DND-41 (cell line): Measurements from ENCODE around the gene SNCB.

Experiments used
- ATAC-seq: fragments of 200-7000 bp; cut with Tn5 transposase; 3 replicates; pipeline ENCODE4 v1.9.1; 2021; ENCODE audit warnings: low read depth; ENCODE audit not compliant: insufficient read depth
- DNase-seq: peaks from one replicate; pipeline ENCODE4 v3.0.0-alpha.2; 2020
- H2AFZ ChIP-seq: 2 replicates; pipeline ENCODE4 v1.6.0; 2012; ENCODE audit warnings: low read depth, low read length
- H3K27ac ChIP-seq: 2 replicates; pipeline ENCODE4 v1.5.1; 2012; ENCODE audit warnings: low read length, inconsistent platforms
- H3K27me3 ChIP-seq: fragments of 200-600 bp; sonication (generic); 2 replicates; pipeline ENCODE4 v1.6.0; 2012; ENCODE audit warnings: low read length, mild to moderate bottlenecking, inconsistent platforms; ENCODE audit not compliant: insufficient read depth, poor library complexity
- H3K36me3 ChIP-seq: 2 replicates; pipeline ENCODE4 v1.5.1; 2012; ENCODE audit warnings: low read length, inconsistent platforms; ENCODE audit not compliant: insufficient read depth
- H3K4me1 ChIP-seq: 2 replicates; pipeline ENCODE4 v1.5.1; 2012; ENCODE audit warnings: mild to moderate bottlenecking, low read length; ENCODE audit not compliant: insufficient read depth
- H3K4me2 ChIP-seq: 2 replicates; pipeline ENCODE4 v1.6.0; 2012; ENCODE audit warnings: mild to moderate bottlenecking, moderate library complexity, low read length, inconsistent platforms; ENCODE audit not compliant: insufficient read depth
- H3K4me3 ChIP-seq, 2 experiments: fragments of 200-600 bp in 1 of 2; shearing (Covaris generic) in 1 of 2; 2 replicates each; pipeline ENCODE4 v1.5.1; 2012 to 2016; ENCODE audit warnings: inconsistent platforms in 2 of 2, low read length in 2 of 2, mild to moderate bottlenecking in 2 of 2, low read depth in 1 of 2, moderate library complexity in 1 of 2
- H3K79me2 ChIP-seq: 2 replicates; pipeline ENCODE4 v1.6.0; 2012; ENCODE audit warnings: low read length, inconsistent platforms; ENCODE audit not compliant: insufficient read depth
- H3K9ac ChIP-seq: 2 replicates; pipeline ENCODE4 v1.6.0; 2012; ENCODE audit warnings: low read depth, mild to moderate bottlenecking, inconsistent platforms, low read length, moderate library complexity
- H3K9me3 ChIP-seq: 2 replicates; pipeline ENCODE4 v1.5.1; 2012; ENCODE audit warnings: low read length, moderate library complexity, mild to moderate bottlenecking, inconsistent platforms; ENCODE audit not compliant: insufficient read depth, severe bottlenecking
- H4K20me1 ChIP-seq: 2 replicates; pipeline ENCODE4 v1.6.0; 2012; ENCODE audit warnings: low read length; ENCODE audit not compliant: insufficient read depth
- EZH2 ChIP-seq: IDR thresholded peaks from 3 replicates; pipeline ENCODE4 v1.6.1; 2012; ENCODE audit warnings: borderline replicate concordance, low read depth, mild to moderate bottlenecking, moderate library complexity, low read length, inconsistent platforms; ENCODE audit not compliant: severe bottlenecking
- TF ChIP-seq, protein P1 (sequence below): IDR thresholded peaks from 2 replicates; pipeline ENCODE4 v1.5.1; 2012; ENCODE audit warnings: borderline replicate concordance, low read length, moderate library complexity, mild to moderate bottlenecking; ENCODE audit not compliant: poor library complexity, severe bottlenecking; ENCODE audit errors: extremely low read depth

Gene SNCB

DNA sequence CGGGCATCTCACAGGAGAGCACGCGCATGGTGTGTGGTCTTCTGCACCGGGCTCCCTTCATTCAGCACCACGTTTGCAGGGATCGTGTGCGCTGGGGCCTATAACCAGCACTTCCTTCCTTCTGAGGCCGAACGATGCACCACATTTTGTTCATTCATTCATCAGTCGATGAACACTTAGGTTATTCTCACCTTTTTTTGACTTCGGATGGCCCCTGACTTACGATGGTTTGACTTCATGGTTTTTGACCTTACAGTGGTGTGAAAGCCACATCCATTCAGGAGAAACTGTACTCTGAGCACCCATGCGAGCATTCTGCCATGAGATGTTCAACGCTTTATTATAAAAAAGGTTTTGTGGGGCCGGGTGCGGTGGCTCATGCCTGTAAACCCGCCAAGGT is 44.5 kb upstream of the SNCB start:
- Histone ChIP-seq H3K27me3 (peaks cover 5% of the 10 kb centered on the region), H2AFZ (no peak overlapping the region), H3K4me3 (no peak overlapping the region), H3K79me2 (no peaks in the 10 kb centered on the region), H3K4me2 (no peak overlapping the region), H4K20me1 (peaks cover 3% of the 10 kb centered on the region; the same call in 1 of the 2 replicates), H3K9ac (no peak overlapping the region), H3K36me3 (no peaks in the 10 kb centered on the region), H3K9me3 (no peaks in the 10 kb centered on the region), H3K27ac (no peak overlapping the region), H3K4me1 (no peaks in the 10 kb centered on the region)
- DNase-seq (no peak), ATAC-seq (no peak)
- TF ChIP-seq EZH2: no peak
- TF ChIP-seq, protein P1, sequence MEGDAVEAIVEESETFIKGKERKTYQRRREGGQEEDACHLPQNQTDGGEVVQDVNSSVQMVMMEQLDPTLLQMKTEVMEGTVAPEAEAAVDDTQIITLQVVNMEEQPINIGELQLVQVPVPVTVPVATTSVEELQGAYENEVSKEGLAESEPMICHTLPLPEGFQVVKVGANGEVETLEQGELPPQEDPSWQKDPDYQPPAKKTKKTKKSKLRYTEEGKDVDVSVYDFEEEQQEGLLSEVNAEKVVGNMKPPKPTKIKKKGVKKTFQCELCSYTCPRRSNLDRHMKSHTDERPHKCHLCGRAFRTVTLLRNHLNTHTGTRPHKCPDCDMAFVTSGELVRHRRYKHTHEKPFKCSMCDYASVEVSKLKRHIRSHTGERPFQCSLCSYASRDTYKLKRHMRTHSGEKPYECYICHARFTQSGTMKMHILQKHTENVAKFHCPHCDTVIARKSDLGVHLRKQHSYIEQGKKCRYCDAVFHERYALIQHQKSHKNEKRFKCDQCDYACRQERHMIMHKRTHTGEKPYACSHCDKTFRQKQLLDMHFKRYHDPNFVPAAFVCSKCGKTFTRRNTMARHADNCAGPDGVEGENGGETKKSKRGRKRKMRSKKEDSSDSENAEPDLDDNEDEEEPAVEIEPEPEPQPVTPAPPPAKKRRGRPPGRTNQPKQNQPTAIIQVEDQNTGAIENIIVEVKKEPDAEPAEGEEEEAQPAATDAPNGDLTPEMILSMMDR: no peak

DNA sequence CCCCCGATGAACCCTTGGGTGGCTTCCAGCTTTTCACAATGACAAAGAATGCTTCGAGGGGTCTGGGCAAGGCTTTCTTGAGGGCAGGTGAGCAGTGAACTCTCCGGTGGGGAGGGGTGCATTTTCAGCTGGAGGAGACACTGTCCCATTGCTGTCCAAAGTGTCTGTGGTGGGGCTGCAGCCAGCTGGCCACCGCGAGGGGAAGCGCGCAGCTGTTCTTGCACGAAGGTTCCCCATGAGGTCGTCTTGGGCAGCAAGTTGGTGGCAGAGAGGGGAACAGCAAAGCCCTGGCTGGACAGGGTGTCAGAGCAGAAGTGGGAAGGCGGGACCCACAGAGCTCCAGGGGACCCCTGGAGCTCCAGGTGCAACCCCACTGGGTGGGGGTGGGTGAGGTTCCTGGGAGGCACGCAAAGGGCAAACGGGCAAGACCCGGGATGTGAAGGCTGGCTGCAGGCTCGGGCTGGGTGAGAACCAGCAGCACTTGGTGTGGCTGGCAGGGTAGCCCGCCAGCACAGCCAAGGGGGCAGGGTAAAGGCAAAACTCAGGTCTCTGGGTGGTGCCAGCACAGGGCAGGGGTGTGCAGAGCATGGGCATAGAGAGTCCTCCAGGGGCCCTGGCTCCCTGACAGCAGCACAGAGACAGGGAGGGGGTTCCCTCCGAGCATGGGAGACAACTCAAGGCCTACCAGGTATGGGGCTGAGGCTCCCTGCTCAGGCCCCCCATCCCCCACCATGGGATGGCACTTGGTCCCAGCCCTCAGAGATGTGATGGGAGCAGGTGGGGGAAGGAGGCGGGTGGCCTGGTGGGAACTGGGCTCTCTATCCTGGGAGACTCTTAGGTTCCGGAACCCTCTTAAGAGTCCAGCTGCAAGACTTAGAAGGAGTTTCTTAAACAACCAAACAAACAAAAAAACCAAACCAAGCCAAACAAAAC is 43.6 kb upstream of the SNCB start:
- H3K4me3 ChIP-seq: no peak overlapping the region
- H3K9me3 ChIP-seq: no peaks in the 10 kb centered on the region
- H3K79me2 ChIP-seq: no peaks in the 10 kb centered on the region
- H3K27ac ChIP-seq: no peak overlapping the region
- no peak for ATAC-seq
- no peaks in the 10 kb centered on the region for H3K4me1 ChIP-seq
- H3K36me3 ChIP-seq: no peaks in the 10 kb centered on the region
- DNase-seq: no peak
- H3K27me3 ChIP-seq: peaks cover 5% of the 10 kb centered on the region
- no peak overlapping the region for H2AFZ ChIP-seq
- no peak overlapping the region for H3K9ac ChIP-seq
- TF ChIP-seq EZH2: no peak
- TF ChIP-seq, protein P1: no peak
- H4K20me1 ChIP-seq: peaks cover 3% of the 10 kb centered on the region; the same call in 1 of the 2 replicates
- no peak overlapping the region for H3K4me2 ChIP-seq

DNA sequence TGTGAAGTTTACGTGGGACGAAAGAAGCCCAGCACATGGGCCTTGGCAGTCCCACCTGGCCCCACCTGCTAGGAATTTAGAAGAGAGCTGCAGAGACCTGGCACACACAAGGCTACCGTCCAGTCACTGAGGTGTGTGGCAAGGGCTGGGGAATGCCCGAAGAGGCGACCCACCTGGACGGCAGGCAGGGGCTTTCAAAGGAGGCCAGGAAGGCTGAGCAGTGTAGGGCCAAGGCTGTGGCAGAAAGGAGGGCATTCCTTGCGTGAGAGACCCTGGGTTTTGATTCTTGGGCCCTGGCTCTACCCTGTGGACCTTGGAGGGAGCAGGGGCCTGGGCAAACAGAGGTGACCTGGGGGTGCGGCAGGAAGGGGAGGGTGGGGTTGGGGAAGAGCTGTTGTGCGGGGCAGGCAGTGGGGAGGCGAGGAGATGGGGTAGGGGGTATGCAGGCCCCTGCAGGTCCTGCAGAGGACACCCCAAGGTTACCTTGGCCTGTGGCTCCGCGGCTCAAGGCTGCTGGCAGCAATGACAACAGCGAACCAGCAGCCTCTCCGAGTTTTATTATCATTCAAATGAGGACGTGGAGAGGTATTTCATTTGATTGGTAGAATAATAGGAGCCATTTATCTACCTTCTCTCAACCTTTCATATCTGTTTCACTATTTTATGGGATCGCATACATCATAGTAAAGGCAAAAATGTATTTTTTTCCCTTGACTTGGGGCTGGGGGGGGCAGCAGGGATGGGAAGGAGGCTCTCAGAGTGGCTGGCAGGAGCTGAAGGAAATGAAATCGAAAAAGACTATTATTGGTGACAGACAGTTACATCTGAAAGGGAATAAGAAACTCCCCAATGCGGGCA is 41.8 kb upstream of the SNCB start:
- Histone ChIP-seq H3K4me3 (no peak overlapping the region), H3K79me2 (no peaks in the 10 kb centered on the region), H3K27ac (no peak overlapping the region), H3K27me3 (peaks cover 2% of the 10 kb centered on the region), H3K36me3 (no peaks in the 10 kb centered on the region), H3K4me1 (no peaks in the 10 kb centered on the region), H4K20me1 (peaks cover 3% of the 10 kb centered on the region; the same call in 1 of the 2 replicates), H3K4me2 (no peak overlapping the region), H2AFZ (no peak overlapping the region), H3K9me3 (no peaks in the 10 kb centered on the region), H3K9ac (no peak overlapping the region)
- no peak for TF ChIP-seq EZH2
- TF ChIP-seq, protein P1: no peak
- DNase-seq (no peak), ATAC-seq (no peak)
